Stimulated activated CD4-positive, alpha-beta T cell treated with anti-CD3 and anti-CD28 coated beads, Interleukin-2, amount 100 ng/mL, for 4 hours (primary cell): ENCODE results near the gene NCF4.

Experiments
- DNase-seq: peaks from one replicate; pipeline ENCODE4 v3.0.0-alpha.2; 2020; ENCODE audit warnings: low read depth

Gene NCF4

GRCh38 chr22:36860821-36861659, at the start of gene NCF4:
TSS of gene NCF4 (plus strand) at chr22:36861006. CDS start at chr22:36861172, 166 bp downstream.
- no peak for DNase-seq

GRCh38 chr22:36811094-36811800, 49.6 kb upstream of the NCF4 start:
- DNase-seq, result no peak

GRCh38 chr22:36814801-36815200, 46.0 kb upstream of the NCF4 start:
- DNase-seq, result no peak

GRCh38 chr22:36815558-36816338, 45.1 kb upstream of the NCF4 start:
- no peak for DNase-seq

GRCh38 chr22:36816339-36816635, 44.5 kb upstream of the NCF4 start:
- DNase-seq, result no peak

GRCh38 chr22:36816636-36817524, 43.9 kb upstream of the NCF4 start, which contains the start of gene PVALB:
TSS of gene PVALB (minus strand) at chr22:36817035. CDS start at chr22:36817005, 30 bp downstream.
- DNase-seq, result no peak

- no peak for DNase-seq
Measured at GRCh38 chr22:36817525-36817848, 43.3 kb upstream of the NCF4 start.

- DNase-seq, result no peak
Measured at GRCh38 chr22:36818010-36818642, 42.7 kb upstream of the NCF4 start.

GRCh38 chr22:36819112-36819511, 41.7 kb upstream of the NCF4 start:
- no peak for DNase-seq

- no peak for DNase-seq
Measured at GRCh38 chr22:36822581-36822980, 38.2 kb upstream of the NCF4 start.

- no peak for DNase-seq
Measured at GRCh38 chr22:36823186-36823839, 37.5 kb upstream of the NCF4 start.

- DNase-seq, result no peak
Measured at GRCh38 chr22:36824655-36825054, 36.2 kb upstream of the NCF4 start.

- DNase-seq, result no peak
Measured at GRCh38 chr22:36826262-36826661, 34.5 kb upstream of the NCF4 start.

- DNase-seq, result no peak
Measured at GRCh38 chr22:36828815-36829214, 32.0 kb upstream of the NCF4 start.

- DNase-seq, result no peak
Measured at GRCh38 chr22:36829370-36830002, 31.3 kb upstream of the NCF4 start.

GRCh38 chr22:36830601-36831000, 30.2 kb upstream of the NCF4 start:
- DNase-seq, result no peak

- no peak for DNase-seq
Measured at GRCh38 chr22:36831206-36831605, 29.6 kb upstream of the NCF4 start.

GRCh38 chr22:36831717-36832116, 29.1 kb upstream of the NCF4 start:
- DNase-seq, result no peak

- DNase-seq, result no peak
Measured at GRCh38 chr22:36833073-36833472, 27.7 kb upstream of the NCF4 start.

- DNase-seq, result no peak
Measured at GRCh38 chr22:36835903-36836302, 24.9 kb upstream of the NCF4 start.
